Right atrium auricular region (tissue), 2 donors: ENCODE data around the gene SDC3. TPM values are rescaled to one million over a fixed set of nuclear protein-coding genes. Genes with fewer than 3 reads are reported as not detected.
"Not testable (repeated sequence)": the region's sequence is repeated elsewhere in the genome, so short reads cannot be mapped to it uniquely, and the experiment has no call there.

Experiments used
- DNase-seq: peaks from one replicate; pipeline ENCODE4 v3.0.0-alpha.2; 2019; ENCODE audit warnings: low spot score
- H3K27ac ChIP-seq, 2 donors: fragments of 200-600 bp; sonication (generic); 1 replicate in 1 of 2; 2 replicates in 1 of 2; pipeline ENCODE4 v1.5.1; 2016 to 2019
- H3K27me3 ChIP-seq, 2 donors: fragments of 200-600 bp; sonication (generic); one replicate each; pipeline versions ENCODE4 v1.5.1 to v1.6.0; 2017 to 2019
- H3K36me3 ChIP-seq: fragments of 200-600 bp; sonication (generic); one replicate; pipeline ENCODE4 v1.5.1; 2016
- H3K4me1 ChIP-seq, 2 donors: fragments of 200-600 bp; sonication (generic); one replicate each; pipeline versions ENCODE4 v1.5.1 to v1.6.0; 2017 to 2019
- H3K4me3 ChIP-seq, 2 donors: fragments of 200-600 bp; sonication (generic); 1 replicate in 1 of 2; 2 replicates in 1 of 2; pipeline ENCODE4 v1.5.1; 2017 to 2019; ENCODE audit warnings: mild to moderate bottlenecking in 1 of 2, moderate library complexity in 1 of 2
- H3K9me3 ChIP-seq, 2 donors: fragments of 200-600 bp; sonication (generic); one replicate each; pipeline ENCODE4 v1.5.1; 2019
- total RNA-seq, 2 donors: library from RNA; depleted of rRNA; stranded (reverse); fragments of >200 nt; gene quantifications; one replicate each; pipeline ENCODE4 v1.1.0, GENCODE V29; 2016
- TF ChIP-seq, protein P1 (sequence below), 2 donors: fragments of 200-600 bp; sonication (generic); IDR thresholded peaks; one replicate each; pipeline ENCODE4 v1.5.1; 2019; ENCODE audit warnings: antibody characterized with exemption in 2 of 2

The SDC3 gene
- total RNA-seq, 2 donors from 2014 or later: 15.9 to 43.8 TPM

DNA sequence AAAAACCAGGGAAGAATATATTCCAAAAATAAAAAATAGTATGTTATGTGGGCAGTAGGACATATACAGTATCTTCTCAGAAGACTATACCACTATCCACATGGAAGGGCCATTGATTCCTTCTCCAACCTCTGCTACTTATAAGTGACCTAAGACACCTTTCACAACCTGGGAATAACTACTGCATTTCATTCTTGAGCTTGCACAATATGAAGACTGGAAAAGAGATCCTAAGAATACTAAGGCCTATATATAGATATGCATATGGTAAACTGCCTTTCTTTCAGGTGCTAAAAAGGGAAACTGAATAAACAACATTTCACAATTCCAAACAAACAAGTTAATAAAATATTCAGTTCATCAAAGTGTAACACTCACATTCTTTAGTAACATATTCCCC lies 32.0 kb upstream of the SDC3 start:
- TF ChIP-seq, protein P1, sequence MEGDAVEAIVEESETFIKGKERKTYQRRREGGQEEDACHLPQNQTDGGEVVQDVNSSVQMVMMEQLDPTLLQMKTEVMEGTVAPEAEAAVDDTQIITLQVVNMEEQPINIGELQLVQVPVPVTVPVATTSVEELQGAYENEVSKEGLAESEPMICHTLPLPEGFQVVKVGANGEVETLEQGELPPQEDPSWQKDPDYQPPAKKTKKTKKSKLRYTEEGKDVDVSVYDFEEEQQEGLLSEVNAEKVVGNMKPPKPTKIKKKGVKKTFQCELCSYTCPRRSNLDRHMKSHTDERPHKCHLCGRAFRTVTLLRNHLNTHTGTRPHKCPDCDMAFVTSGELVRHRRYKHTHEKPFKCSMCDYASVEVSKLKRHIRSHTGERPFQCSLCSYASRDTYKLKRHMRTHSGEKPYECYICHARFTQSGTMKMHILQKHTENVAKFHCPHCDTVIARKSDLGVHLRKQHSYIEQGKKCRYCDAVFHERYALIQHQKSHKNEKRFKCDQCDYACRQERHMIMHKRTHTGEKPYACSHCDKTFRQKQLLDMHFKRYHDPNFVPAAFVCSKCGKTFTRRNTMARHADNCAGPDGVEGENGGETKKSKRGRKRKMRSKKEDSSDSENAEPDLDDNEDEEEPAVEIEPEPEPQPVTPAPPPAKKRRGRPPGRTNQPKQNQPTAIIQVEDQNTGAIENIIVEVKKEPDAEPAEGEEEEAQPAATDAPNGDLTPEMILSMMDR (IDR thresholded peaks at IDR 0.05): no peak
- Histone ChIP-seq H3K27ac (no peak overlapping the region), H3K27me3 (no peaks in the 10 kb centered on the region), H3K4me3 (no peak overlapping the region), H3K4me1 (no peaks in the 10 kb centered on the region), H3K36me3 (peaks cover 90% of the 10 kb centered on the region), H3K9me3 (no peaks in the 10 kb centered on the region)
- DNase-seq: no peak

DNA sequence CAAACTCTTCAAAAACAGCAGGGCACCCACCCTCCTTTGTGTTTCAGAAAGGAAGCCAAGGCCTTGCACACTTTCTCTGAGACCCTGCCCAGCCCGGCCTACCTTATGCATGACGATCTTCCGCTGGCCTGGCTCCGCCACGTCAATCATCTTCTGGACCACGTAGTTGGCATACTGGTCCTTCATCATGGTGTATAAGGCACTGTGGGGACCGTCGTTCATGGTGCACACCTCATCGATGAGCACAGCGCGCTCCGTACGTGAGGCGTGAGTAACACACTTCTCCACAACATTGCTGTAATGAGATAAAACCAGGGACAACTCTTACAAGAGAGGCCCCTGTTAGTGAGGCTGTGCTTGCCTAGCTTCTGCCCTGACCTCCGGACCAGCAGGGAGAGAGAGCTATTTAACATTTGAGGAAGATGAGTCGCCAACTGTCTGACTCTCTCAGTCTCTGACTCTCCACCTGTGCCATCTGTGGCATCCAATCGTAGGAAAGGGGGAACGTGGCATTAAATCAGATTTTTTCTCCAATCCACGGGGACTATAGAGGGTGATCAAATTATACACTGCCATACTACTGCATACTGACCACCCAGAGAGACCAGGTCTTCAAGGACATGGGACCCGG lies 28.1 kb upstream of the SDC3 start:
- Histone ChIP-seq H3K36me3 (peaks cover 80% of the 10 kb centered on the region), H3K4me3 (no peak overlapping the region), H3K4me1 (no peaks in the 10 kb centered on the region), H3K27me3 (no peaks in the 10 kb centered on the region), H3K9me3 (no peaks in the 10 kb centered on the region), H3K27ac (no peak overlapping the region)
- TF ChIP-seq, protein P1 (IDR thresholded peaks at IDR 0.05): no peak
- DNase-seq: no peak

DNA sequence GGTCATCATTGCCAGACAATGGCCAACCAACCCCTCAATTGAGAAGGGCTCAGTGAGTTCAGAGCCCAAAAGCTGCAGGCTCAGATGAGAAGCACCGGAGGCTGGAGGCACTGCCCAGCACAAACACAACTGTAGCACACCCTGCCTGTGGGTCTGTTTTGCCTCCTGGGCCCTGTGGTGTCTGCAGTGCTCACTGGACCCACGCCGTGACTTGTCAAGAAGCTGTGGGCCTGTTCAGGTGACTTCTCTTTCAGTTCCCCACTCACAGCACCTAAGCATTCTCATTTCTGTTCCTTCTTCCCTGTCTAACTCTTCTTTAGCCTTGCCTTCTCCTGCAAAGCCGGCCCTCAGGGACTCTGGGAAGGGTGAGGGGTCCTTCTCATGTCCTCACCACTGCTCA lies 27.2 kb upstream of the SDC3 start:
- not testable (repeated sequence) for H3K4me1 ChIP-seq, H3K27ac ChIP-seq, H3K27me3 ChIP-seq, H3K9me3 ChIP-seq, DNase-seq, H3K4me3 ChIP-seq
- H3K36me3 ChIP-seq: peaks cover 71% of the 10 kb centered on the region

DNA sequence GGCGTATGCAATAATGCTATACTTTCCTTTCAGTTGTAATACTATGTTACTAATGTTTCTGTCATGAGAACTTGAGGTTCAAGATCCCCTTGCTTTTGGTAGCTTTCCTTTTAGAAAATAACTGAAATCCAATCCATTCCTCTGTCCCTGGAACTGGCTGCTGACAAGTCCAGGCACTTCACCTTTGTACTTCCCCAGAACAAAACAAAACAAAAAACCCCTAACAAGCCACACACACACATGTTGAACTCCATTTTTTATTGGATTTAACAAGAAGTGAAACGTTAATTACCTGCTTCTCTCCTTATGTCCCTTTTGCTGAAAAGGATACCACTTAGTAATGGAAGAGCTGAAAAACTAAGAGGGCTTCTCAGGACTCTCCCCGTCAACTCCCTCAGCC lies 26.1 kb upstream of the SDC3 start:
- Histone ChIP-seq H3K4me1 (no peaks in the 10 kb centered on the region), H3K4me3 (no peak overlapping the region), H3K36me3 (peaks cover 61% of the 10 kb centered on the region), H3K27me3 (no peaks in the 10 kb centered on the region), H3K9me3 (no peaks in the 10 kb centered on the region), H3K27ac (no peak overlapping the region)
- no peak for DNase-seq
- TF ChIP-seq, protein P1 (IDR thresholded peaks at IDR 0.05): no peak

DNA sequence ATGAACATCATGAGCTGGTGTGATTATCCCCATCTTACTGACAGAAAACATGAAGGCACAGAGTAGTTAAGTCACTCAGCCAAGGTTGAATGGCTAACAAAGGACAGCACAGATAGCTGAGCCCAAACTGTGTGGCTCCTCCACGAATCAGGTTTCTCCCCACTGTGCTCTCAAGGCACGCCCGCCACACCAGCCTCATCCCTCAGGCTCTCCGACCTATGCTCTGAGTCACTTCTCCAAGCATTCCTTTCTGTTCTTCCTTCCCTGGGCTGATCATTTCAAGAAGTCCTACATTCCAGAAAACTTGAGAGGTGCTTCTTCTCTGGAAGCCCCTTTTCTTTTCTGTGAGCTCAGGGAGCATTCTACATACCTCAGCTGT lies 25.3 kb upstream of the SDC3 start:
- Histone ChIP-seq H3K36me3 (peaks cover 57% of the 10 kb centered on the region), H3K27me3 (no peaks in the 10 kb centered on the region), H3K9me3 (no peaks in the 10 kb centered on the region), H3K4me3 (no peak overlapping the region), H3K4me1 (no peaks in the 10 kb centered on the region), H3K27ac (no peak overlapping the region)
- TF ChIP-seq, protein P1 (IDR thresholded peaks at IDR 0.05): no peak
- DNase-seq: no peak

DNA sequence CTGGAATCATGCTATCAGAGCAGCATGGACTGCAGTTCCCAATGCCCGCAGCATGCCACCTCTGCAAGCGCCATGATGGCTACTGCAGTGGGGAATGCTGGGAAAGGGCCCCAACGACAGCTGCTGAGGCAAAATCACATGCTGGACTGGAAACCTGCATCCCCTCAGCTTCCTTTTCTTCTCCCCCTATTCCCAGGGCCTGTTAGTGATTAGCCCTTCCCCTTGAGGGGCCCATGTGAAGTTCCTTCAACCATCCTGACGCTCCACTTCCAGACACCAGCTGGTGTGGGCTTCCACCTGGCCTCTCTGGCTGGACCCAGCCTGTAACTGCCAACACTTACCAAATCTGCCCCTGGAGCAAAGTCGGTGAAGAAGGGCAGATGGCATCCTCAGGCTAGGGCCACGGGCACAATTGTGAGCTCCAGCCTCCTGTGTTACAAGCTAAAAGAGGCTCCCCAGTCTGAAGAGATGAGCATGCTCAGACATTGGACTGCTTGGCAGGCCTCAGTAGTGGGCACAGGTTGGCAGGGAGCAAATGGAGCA lies 22.1 kb upstream of the SDC3 start:
- TF ChIP-seq, protein P1 (IDR thresholded peaks at IDR 0.05): no peak
- DNase-seq: no peak
- Histone ChIP-seq H3K27ac (no peak overlapping the region), H3K4me1 (no peaks in the 10 kb centered on the region), H3K36me3 (peaks cover 29% of the 10 kb centered on the region), H3K9me3 (no peaks in the 10 kb centered on the region), H3K4me3 (no peak overlapping the region), H3K27me3 (no peaks in the 10 kb centered on the region)
